ENCODE data around the gene FOXD1.
"Not testable (repeated sequence)": the region's sequence is repeated elsewhere in the genome, so short reads cannot be mapped to it uniquely, and the experiment has no call there.

FOXD1 gene

DNA sequence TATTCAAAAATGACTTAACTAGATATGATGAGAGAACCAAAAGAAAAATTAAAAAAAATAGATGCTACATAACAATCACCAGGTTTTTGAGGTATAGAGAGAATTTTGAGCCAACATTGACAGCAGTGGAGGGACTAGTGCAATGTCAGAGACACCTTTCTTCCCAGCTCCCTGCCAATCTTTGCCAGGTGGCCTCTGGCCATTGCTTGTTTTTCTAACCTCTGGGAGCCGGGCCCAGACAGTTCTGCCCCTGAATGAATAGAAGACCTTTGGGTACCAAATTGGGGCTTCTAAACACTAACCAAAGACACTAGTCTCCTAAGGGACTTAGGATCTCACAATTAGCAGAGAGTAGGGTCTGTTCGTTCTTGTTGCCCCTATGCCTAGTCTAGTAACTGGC lies 33.4 kb downstream of the FOXD1 start:
- Histone ChIP-seq H3K9me3 (ENCODE audit: control insufficient read depth, low read length) (no peaks in the 10 kb centered on the region), H3K4me3 (ENCODE audit: extremely low read depth, insufficient read depth, low read length, poor library complexity, severe bottlenecking) (no peak overlapping the region), H3K27ac (ENCODE audit: low read depth, low read length, severe bottlenecking) (no peak overlapping the region), H3K4me1 (ENCODE audit: control insufficient read depth, insufficient read depth, low read length, poor library complexity, severe bottlenecking) (peaks cover 12% of the 10 kb centered on the region), H3K36me3 (ENCODE audit: control insufficient read depth, insufficient read depth, low read length) (no peaks in the 10 kb centered on the region)
- WGBS, 2 experiments (ENCODE audit: insufficient coverage in 2 of 2): 100% methylated on average over 1 to 2 of the region's 2 CpGs

- H3K4me3 ChIP-seq (ENCODE audit: extremely low read depth, insufficient read depth, low read length, poor library complexity, severe bottlenecking): no peak overlapping the region
- no peaks in the 10 kb centered on the region for H3K36me3 ChIP-seq (ENCODE audit: control insufficient read depth, insufficient read depth, low read length)
- WGBS, 2 experiments (ENCODE audit: insufficient coverage in 2 of 2): no CpG with 5 or more reads among the region's 1 CpG
- H3K27ac ChIP-seq (ENCODE audit: low read depth, low read length, severe bottlenecking): no peak overlapping the region
- H3K4me1 ChIP-seq (ENCODE audit: control insufficient read depth, insufficient read depth, low read length, poor library complexity, severe bottlenecking): peaks cover 7% of the 10 kb centered on the region
- H3K9me3 ChIP-seq (ENCODE audit: control insufficient read depth, low read length): no peaks in the 10 kb centered on the region
These were observed 36.0 kb downstream of the FOXD1 start for GRCh38 chr5:73412597-73412988.

DNA sequence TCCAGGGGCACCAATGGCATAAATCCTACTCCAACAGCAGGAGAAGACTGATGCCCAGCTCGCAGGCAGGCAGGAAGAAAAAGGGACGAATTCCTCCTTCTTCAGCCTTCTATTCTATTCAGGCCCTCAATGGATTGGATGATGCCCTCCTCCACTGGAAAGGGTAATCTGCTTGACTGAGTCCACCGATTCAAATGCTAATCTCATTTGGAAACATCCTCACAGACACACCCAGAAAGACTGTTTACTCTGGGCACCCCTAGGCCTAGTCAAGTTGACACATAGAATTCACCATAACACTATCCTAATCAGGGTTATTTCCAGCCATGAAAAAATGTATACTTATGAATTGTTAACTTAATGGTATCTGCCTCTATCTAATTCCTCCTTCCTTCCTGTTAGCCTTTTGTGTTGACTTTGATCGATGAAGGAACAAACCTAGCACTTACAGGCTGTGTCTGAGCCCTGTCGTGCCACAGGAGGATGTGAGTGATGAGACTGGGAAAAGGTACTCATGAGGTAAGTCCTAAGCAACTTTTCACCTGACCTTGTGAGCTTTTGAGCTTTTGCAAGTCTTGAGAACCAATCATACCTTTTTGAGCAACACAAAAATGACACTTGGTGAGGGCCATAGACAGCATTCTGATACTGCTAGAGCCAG lies 36.5 kb downstream of the FOXD1 start:
- 16 to 40% methylated on average over 3 to 5 of the region's 5 CpGs for WGBS, 2 experiments (ENCODE audit: insufficient coverage in 2 of 2)
- no peaks in the 10 kb centered on the region for H3K9me3 ChIP-seq (ENCODE audit: control insufficient read depth, low read length)
- no peak overlapping the region for H3K27ac ChIP-seq (ENCODE audit: low read depth, low read length, severe bottlenecking)

DNA sequence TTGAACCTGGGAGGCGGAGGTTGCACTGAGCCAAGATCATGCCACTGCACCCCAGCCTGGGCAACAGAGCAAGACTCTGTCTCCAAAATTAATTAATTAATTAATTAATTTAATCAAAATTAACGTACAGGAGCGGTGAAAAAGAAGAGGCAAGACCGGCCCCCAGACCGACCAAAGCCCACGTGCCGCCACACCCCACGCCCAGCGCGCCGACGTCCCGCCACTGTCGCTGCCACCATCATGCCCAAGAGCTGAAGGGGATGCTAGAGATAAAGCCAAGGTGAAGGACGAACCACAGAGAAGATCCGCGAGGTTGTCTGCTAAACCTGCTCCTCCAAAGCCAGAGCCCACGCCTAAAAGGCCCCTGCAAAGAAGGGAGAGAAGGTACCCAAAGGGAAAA lies 38.6 kb downstream of the FOXD1 start:
- H3K4me3 ChIP-seq (ENCODE audit: extremely low read depth, insufficient read depth, low read length, poor library complexity, severe bottlenecking); H3K9me3 ChIP-seq (ENCODE audit: control insufficient read depth, low read length); H3K36me3 ChIP-seq (ENCODE audit: control insufficient read depth, insufficient read depth, low read length); H3K27ac ChIP-seq (ENCODE audit: low read depth, low read length, severe bottlenecking): not testable (repeated sequence)
- WGBS, 2 experiments (ENCODE audit: insufficient coverage in 2 of 2): 95 to 100% methylated on average over 5 to 10 of the region's 18 CpGs
- H3K4me1 ChIP-seq (ENCODE audit: control insufficient read depth, insufficient read depth, low read length, poor library complexity, severe bottlenecking): peaks cover 13% of the 10 kb centered on the region

More for the DNA sequence above, 36.5 kb downstream of the FOXD1 start:
- Histone ChIP-seq H3K36me3 (ENCODE audit: control insufficient read depth, insufficient read depth, low read length) (no peaks in the 10 kb centered on the region), H3K4me1 (ENCODE audit: control insufficient read depth, insufficient read depth, low read length, poor library complexity, severe bottlenecking) (peaks cover 5% of the 10 kb centered on the region), H3K4me3 (ENCODE audit: extremely low read depth, insufficient read depth, low read length, poor library complexity, severe bottlenecking) (no peak overlapping the region)

- Histone ChIP-seq H3K4me3 (ENCODE audit: extremely low read depth, insufficient read depth, low read length, poor library complexity, severe bottlenecking) (no peak overlapping the region), H3K36me3 (ENCODE audit: control insufficient read depth, insufficient read depth, low read length) (no peaks in the 10 kb centered on the region), H3K27ac (ENCODE audit: low read depth, low read length, severe bottlenecking) (no peak overlapping the region), H3K4me1 (ENCODE audit: control insufficient read depth, insufficient read depth, low read length, poor library complexity, severe bottlenecking) (peaks cover 8% of the 10 kb centered on the region), H3K9me3 (ENCODE audit: control insufficient read depth, low read length) (no peaks in the 10 kb centered on the region)
- no CpG with 5 or more reads among the region's 1 CpG for WGBS, 2 experiments (ENCODE audit: insufficient coverage in 2 of 2)
These were observed 42.9 kb downstream of the FOXD1 start for GRCh38 chr5:73405691-73406090.

DNA sequence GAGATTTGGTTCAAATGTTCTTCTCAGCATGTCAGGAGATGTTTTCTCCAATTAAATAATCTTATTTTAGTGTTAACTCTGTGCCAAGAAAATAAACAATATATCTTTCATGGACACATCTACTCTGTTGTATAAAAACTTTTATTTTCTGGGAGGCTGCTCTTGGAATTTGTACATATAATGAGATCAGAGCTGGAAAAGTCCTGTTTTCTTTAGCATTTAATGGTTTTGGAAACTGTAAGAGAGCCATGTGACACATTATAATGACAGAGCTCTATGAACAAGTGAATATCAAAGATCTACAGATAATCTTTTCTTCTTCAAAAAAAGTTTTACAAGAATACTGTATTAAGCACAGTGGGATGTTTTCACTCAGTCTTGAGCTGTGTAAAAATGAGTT lies 48.8 kb downstream of the FOXD1 start:
- Histone ChIP-seq H3K4me3 (ENCODE audit: extremely low read depth, insufficient read depth, low read length, poor library complexity, severe bottlenecking) (no peak overlapping the region), H3K9me3 (ENCODE audit: control insufficient read depth, low read length) (no peaks in the 10 kb centered on the region), H3K27ac (ENCODE audit: low read depth, low read length, severe bottlenecking) (no peak overlapping the region), H3K4me1 (ENCODE audit: control insufficient read depth, insufficient read depth, low read length, poor library complexity, severe bottlenecking) (no peaks in the 10 kb centered on the region), H3K36me3 (ENCODE audit: control insufficient read depth, insufficient read depth, low read length) (no peaks in the 10 kb centered on the region)
